Stimulated activated CD4-positive, alpha-beta T cell treated with anti-CD3 and anti-CD28 coated beads, Interleukin-12 subunit alpha, Interleukin-12 subunit beta, amount 100 ng/mL, for 4 hours (primary cell): ENCODE data around the gene PREP.

Experiments
- DNase-seq: peaks from one replicate; pipeline ENCODE4 v3.0.0-alpha.2; 2020

PREP gene

DNA sequence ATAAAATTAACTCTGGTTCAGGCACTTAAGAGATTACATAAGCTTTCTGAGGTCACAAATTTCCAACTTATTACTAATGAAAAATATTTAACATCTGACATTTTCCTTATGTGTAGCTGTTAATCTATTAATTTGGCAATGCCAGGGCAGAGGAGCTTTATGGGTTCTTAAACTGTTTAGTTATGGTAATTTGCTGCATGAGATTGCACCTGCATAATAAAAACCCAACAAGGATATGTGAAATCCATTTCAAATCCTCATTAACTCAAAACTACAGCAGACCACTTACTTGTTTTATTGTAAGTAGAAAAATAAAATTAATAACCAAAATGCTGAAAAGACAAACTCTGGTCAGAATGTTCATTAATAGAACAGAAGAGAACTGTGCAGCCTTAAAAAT, 98.1 kb downstream of the PREP start:
- DNase-seq, result no peak

DNA sequence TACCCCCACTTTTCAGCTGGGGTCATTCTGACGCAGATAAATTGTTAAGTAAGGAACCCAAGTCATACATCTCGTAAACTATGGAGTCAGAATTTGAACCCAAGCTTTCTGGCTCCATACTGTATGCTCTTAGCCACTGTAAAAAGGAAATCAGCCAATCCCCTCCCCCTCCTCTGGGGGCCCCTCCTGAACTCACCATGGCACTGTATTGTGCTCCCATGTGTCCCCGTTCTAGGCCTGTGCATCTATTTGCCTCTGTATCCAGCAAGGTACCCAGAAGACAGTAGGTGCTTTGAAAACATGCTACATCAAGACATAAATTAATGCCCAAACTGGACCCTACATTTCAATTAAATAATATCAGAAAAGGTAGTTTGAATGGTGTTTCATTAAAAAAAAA, 98.5 kb downstream of the PREP start:
- DNase-seq, result no peak

DNA sequence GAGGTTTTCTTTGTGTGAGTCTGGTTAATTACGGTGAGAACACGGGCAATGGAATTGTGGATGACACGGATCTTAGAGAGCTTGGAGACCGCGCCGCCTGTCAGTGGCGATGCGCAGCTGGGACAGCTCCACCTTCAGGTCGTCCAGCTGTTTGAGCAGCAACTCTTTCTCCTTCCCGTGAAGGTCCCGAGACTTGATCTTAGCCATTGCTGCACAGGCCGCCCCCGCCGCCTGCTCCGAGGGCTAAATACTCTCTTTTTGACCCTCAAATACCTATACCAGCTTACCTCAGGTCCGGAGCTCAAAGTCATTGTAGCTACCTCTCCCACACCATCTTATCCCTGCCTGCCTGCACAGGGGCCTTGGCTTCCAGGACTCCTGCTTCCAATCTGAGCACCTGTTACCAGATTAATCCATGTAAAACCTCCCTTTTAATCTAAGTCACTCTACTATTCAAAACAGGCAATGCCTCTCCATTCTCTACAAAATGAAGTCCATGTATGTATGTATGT, 100.2 kb downstream of the PREP start:
- no peak for DNase-seq

DNA sequence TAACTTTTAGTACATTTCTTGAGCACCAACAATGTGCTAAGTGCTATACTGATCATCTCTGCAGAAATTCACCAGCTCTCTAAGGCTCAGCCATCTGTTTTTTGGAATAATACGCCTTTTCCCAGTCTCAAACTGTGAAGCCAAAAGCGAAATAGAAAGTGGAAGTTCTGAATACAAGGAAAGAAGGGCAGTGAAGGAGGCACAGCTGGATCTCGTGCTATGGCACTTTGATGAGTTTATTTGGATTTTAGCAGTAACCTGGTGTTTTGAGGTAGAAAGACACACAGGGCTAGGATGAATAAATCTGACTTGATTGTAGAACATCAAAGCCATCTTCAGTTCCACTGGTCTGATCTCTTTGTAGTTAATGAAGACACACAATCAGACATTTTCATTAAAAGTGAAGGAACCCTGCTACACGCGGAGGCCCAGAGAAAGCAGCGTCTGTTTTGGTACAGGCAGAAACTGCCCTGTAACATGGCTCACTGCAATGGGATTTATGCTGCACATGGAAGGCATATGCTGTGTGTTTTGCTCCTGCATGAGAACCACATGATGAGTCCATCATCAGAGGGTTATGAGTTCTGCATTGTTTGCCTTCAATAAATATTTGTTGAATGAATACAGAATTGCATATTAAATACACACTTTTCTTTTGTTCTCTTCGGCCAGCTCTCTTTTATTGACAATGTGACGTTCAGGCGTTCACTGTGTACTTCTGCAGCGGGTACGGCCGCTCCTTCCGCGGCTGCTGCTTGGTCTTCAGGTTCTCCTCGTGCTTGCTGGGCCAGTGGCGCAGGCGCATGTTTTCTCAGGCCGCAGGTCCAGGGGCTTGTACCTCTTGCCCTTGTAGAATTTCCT, 100.9 kb downstream of the PREP start:
- no peak for DNase-seq

DNA sequence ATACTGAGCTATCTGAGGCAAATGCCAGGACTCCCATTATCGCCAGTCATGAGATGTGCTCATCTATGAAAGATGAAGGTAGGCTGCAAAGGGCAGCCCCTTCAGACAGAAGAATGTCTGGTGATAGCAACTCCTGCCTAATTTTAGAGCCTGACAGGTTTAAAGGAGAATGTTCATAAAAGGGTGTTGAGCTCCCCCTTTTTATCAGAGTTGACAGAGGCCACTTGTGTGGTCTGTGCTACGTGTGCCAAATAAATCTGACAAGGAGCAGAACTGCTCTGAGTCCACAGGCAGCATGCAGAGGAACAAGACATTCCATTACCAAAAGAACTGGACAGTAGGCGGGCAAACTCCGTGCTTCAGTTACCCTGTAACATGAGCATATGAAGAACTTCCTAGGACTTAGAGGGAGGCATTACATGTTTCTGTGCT, 101.8 kb downstream of the PREP start:
- no peak for DNase-seq

DNA sequence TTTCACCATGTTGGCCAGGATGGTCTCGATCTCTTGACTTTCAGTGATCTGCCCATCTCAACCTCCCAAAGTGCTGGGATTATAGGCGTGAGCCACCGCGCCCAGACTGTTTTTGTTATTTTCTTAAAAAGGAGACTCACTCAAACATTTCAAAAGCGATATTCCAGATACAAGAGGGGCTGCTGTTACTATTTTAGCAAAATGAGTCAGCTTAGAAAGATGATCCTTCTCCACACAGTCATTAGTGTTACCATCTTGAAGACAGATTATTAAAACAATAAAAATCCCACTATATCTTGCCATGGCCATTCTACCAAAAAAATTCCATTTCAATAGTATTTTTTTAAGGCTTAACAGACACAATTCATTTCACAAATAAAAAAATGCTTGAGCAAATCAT, 102.8 kb downstream of the PREP start:
- DNase-seq, result no peak

DNA sequence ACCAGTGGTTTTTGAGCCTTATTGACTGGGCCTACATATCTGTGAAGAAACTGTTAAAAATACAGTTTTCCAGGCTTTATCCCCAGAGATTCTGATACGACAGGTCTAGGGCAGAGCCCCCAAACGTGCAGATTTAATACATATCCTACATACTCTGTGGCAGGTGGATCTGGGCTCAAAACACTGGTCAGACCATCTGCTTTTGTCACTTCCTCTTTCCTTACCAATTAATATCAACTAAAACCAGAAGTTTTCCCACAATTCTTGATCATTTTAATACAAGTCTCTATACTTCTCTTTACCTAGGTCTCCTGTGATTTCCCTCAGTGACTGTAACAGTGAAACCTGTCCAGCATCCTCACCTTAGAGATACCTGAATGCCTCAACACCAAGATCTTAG, 108.8 kb downstream of the PREP start:
- DNase-seq, result no peak

DNA sequence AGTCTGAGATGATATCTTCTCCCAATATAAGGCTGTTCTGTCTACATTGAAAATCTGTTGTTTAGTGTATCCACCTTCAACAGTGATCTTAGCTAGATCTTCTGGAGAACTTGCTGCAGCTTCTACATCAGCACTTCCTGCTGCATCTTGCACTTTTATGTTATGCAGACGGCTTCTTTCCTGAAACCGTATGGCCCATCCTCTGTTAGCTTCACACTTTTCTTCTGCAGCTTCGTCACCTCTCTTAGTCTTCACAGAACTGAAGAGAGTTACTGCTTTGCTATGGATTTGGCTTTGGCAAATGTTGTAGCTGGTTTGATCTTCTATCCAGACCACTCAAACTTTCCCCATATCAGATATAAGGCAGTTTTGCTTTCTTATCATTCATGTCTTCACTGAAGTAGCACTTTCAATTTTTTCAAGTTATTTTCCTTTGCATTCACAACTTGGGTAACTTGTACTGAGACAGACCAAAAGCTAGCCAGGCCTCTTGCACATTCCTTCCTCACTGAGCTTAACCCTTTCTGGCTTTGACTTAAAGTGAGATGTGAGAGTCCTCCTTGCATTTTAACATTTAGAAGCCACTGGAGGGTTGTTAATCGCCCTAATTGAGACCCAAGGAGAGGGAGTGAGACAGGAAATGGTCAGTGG, 110.1 kb downstream of the PREP start:
- no peak for DNase-seq

DNA sequence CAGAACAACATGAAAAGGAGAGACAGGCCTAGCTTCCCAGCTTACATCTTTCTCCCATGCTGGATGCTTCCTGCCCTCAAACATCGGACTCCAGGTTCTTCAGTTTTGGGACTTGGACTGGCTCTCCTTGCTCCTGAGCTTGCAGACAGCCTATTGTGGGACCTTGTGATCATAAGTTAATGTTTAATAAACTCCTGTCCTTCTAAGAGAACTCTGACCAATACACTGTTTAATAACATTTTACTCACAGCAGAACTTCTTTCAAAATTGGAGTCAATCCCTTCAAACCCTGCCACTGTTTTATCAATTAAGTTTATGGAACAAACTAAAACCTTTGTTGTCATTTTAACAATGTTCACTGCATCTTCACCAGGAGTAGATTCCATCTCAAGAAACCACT, 111.4 kb downstream of the PREP start:
- no peak for DNase-seq

DNA sequence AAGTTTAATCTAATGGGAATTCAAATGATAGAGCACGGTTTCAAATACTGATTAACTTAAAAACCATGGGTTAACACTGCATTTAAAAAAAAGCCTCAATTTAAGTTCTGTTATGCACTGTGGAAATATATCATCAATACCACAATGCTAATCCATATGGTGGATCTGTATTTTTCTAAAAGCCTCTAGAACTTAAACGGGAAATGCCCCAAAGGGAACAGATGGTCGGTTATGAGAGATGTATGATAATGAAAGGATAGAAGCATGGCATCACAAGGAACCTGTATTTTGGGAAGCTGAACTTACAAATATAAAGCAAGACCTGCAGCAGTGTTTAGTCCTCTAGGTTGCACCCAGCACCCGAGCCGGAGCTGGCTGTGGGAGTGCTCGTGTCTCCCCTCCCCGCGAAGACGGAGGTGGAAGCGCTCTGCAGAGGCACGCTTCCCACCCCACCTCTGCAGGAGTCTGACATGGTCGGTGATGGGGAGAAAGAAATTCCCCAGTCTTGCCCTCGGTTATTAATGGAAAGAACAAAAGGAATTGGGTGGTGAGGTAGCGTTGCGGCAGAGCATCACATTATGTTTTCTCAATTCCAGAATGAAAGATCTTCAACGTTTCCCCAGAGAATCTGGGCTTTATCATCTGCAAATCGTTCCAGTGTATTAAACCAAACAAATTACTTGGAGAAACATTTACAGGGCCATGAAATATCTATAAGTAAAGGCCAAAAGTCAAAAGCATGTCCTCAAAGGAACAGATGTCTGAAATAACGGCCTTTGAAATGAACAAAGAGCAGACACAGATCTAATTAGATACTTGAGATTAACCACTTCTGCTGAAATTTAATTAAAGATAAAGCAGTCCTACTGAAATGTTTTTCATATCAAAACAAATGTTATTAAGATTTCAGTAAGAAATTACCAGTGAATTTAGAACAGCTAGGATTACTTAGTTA, 120.0 kb downstream of the PREP start:
- DNase-seq, result no peak

DNA sequence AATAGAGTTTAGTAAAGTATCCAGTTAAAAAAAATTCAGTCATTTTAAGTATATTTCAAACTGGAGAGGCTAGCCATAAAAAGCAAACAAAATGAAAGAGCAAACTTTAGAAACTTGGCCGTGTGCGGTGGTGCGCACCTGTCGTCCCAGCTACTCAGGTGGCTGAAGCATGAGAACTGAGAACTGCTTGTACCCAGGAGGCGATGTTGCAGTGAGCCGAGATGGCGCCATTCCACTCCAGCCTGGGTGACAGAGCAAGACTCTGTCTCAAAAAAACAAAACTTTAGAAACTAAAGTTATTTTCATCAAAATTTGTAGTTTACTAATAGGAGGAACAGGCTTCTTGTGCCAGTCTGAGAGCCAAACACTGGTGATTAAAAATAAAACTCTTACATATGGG, 122.8 kb downstream of the PREP start:
- DNase-seq, result no peak

DNA sequence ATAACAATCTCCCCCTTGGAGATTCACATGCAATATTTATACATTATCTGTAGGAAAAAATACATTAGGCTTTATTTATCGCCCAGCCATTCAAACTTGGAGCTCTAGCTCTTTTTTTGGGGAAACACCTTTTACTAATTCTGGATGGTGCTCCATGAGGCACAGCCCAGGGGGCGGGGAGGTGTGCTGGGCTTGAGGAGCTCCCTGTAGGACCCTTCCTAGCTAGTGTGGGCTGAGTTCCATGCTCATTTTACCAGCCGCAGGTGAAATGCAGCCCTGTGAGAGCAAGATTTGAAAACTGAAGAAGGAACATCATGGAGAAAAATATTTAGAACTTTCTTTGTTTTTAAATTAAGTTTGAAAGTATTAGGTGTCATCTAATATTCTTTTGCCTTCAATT, 123.4 kb downstream of the PREP start:
- no peak for DNase-seq

DNA sequence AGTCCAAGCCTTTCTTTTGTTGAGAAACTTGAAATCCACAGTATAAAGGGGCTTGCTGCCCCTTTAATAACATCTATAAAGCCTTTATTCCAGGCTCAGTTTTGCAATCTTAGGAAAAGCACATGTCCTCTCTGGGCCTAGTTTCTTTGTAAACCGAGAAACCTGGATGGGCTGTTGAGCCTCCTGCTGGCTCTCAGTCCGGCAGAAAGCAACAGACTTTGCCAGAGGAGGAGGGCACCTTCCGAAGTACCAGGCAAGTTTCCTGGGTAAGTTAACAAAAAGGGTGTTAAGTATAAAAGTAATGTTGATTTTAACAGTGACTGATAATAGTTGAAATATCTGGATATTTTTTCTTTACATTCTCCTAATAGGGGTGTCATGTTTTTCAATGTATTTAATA, 124.1 kb downstream of the PREP start:
- no peak for DNase-seq

DNA sequence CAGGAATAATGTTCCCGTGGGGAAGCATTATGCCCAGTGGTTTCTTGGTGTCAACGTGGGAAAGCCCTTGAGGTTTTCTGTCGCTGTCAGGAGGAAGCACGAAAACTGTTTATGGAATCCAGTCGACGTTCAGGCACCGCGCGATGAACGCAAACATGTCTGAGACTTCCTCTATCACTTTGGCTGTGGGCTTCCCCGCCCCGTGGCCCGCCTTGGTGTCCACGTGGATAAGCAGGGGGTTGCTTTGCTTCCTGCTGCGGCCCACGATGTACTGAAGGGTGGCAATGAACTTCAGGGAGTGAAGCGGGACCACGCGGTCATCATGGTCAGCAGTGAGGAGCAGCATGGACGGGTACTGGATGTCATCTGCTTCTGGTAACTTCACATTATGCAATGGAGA, 124.8 kb downstream of the PREP start:
- no peak for DNase-seq

DNA sequence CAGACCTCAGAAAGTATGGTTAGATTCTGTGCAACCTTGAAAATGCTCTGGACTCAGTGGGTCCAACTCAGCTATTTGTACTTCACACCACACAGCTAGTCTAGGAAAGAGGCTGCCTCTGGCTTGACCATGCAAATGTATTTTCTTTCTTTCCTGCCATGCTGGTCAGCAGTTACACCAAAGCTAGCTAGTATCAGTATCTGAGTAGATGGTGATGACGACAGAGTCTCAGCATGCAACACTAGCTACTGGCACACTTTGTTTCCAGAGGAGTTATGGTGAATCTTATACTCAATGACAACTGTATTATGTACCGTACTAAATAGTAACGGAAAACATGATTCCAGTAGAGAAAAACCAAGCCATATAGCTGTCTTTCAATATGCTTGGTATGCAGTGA, 126.5 kb downstream of the PREP start:
- DNase-seq, result no peak

DNA sequence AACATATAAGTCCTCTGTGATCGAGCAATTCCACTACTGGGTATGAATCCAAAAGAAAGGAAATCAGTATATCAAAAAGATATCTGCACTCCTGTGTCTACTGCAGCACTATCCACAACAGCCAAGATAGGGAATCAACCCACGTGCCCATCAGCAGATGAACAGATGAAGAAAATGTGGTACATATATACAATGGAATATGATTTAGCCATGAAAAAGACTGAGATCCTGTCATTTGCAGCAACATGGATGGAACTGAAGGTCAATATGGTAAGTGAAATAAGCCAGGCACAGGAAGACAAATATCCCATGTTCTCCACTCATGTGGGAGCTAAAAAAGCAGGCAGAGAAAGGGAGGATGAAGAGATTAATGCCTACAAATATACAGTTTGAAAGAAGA, 127.3 kb downstream of the PREP start:
- DNase-seq, result no peak

DNA sequence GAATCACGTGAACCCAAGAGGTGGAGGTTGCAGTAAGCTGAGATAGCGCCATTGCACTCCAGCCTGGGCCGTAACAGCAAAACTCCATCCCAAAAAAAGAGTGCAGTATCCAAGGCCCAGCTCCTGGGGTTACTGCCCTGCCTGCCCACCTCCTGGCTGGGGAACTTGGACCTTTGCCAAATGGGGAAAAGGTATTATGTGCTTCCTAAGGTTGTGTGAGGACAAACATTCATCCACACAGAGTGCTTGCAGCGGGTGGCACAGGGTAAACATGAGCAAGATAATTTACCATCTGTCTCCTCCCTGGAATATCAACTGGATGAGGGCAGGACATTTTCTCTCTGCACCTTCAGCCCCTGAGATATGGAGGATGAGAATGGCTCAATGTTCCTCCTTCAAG, 128.2 kb downstream of the PREP start:
- no peak for DNase-seq

DNA sequence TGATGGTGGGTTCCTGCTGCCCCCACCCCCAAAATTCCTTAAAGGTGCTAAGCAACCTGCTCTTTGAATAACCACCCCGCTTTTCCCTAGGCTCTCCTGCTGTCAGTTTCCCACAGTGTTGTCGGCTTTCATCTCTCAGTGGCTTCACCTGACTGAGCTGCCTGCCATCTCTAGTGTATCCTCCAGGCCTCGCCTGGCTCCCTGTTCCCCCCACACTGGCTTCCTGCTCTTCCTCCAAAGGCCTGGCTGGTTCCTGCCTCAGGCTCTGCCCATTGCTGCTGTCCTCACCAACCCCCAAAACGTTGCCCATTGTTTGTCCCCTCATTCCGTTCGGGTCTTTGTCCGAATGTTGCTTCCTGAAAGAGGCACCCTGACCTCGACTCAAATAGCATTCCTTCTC, 129.3 kb downstream of the PREP start:
- no peak for DNase-seq

DNA sequence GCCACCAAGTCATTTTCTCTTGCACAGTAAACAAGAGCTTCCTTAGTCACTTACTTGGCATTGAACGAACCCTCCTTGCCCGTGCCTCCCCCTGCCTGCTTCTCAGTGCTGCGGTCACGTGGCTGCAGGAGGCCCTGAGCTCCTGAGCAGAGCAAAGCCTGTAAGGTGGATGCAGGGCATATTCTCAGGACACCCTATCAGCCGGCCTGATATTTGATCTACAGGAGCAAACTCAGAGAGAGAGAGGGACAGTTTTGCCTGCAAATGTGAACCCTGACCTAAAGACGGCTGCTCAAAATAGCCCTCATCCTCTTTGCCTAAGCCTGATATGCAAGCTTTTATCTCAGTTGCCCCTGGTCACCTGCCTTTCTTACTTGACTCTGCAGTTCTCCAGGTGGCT, 130.1 kb downstream of the PREP start:
- no peak for DNase-seq

DNA sequence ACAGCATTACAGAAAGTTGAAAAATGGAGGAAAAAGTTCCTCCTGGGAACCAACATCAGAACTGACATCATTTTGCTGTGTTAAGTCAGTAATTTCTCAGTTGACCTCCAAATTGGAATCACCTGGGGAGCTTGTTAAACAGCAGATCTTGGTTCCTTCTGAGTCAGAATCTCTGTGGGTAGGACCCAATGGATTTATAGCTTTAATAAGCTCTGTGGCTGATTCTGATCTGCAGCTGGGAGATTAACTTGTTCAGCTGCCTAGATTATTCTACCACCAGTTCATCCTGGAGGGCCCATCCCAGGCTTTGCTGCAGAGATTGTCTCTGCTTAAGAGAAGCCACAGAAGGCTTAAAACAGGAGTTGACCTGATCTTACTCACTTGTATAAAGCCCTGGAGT, 132.4 kb downstream of the PREP start:
- DNase-seq, result no peak

DNA sequence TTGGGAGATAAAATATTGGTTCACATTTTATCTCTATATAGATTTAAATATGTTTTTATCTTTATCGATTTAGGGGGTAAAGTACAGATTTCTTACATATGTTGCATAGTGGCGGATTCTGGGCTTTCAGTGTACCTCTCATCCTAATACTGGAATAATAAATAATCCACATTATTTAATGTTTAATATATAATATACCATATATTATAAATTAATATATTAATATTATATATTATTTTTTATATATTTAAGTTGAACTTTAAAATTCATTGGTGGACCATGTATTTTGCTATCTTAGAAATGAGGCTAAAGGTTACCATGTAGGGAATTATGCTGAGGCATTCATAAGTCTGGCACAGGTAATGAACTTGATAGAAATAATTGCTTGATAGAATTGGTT, 133.5 kb downstream of the PREP start:
- no peak for DNase-seq

DNA sequence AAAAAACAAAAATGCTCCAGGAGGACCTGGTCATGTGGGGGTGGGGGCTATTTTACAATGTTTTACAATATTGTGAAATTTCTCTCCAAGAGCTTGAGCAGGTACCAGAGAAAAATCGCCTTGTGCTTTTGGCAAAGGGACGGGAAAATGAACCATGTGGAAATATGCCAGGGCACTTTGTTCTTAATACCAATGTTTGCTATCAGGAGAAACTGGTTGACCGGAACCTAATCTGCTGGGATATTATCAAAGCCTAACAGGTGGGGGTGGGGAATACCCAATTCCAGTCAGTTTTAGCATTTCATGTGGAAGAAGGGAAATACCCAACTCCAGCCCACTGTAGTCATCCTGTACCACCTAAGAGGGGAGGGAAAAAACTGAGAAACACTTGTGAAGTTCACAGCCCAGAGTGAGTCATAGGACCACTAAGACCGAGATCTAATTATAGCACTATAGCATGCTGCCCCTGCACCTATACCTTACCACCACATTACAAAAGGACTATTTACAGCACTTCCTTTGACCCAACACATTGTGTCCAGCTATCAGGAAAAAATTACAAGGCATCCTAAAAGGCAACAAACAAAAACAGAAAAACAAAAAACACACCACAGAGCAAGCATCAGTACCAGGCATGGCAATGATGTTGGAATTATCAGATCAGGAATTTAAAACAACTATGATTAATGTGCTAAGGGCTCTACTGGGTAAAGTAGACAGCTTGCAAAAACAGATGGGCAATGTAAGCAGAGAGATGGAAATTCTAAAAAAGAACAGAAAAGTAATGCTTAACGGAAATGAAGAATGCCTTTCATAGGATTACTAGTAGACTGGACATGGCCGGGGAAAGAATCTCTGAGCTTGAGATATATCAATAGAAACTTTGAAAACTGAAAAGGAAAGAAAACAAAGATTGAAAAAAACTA, 138.9 kb downstream of the PREP start:
- DNase-seq, result no peak
